ENCODE data around the gene CACNA1I.

Gene CACNA1I

GRCh38 chr22:39664485-39665200, 94.1 kb downstream of the CACNA1I start:
- Histone ChIP-seq H3K9ac (ENCODE audit: low read length) (no peak overlapping the region), H3K4me3 (ENCODE audit: low read length) (no peak overlapping the region), H3K9me3 (ENCODE audit: control insufficient read depth, low read length) (no peaks in the 10 kb centered on the region), H3K4me1 (ENCODE audit: control insufficient read depth, insufficient read depth, low read length) (peaks cover 21% of the 10 kb centered on the region), H3K27me3 (ENCODE audit: control insufficient read depth, insufficient read depth, low read length) (peaks cover 42% of the 10 kb centered on the region), H3K36me3 (ENCODE audit: control insufficient read depth, insufficient read depth, low read length) (no peaks in the 10 kb centered on the region)

DNA sequence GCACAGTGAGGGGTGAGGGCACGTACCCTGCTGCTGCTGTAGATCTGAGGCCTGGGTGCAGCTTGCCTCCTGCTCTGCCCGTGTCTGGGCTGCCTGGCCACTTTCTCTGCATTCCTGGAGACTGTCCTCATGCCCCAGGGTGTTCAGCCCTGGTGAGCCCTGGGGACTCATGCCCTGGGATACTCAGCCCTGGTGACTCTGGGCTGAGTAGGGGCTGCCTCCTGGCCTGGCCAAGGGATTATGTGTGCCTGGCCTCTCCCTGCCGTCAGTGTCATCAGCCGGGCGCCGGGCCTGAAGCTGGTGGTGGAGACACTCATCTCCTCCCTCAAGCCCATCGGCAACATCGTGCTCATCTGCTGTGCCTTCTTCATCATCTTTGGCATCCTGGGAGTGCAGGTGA, 94.7 kb downstream of the CACNA1I start:
- Histone ChIP-seq H3K9me3 (ENCODE audit: control insufficient read depth, low read length) (no peaks in the 10 kb centered on the region), H3K4me1 (ENCODE audit: control insufficient read depth, insufficient read depth, low read length) (peaks cover 21% of the 10 kb centered on the region), H3K36me3 (ENCODE audit: control insufficient read depth, insufficient read depth, low read length) (no peaks in the 10 kb centered on the region), H3K27me3 (ENCODE audit: control insufficient read depth, insufficient read depth, low read length) (peaks cover 42% of the 10 kb centered on the region), H3K4me3 (ENCODE audit: low read length) (no peak overlapping the region), H3K9ac (ENCODE audit: low read length) (no peak overlapping the region)

GRCh38 chr22:39665661-39666431, 95.3 kb downstream of the CACNA1I start:
- H3K4me3 ChIP-seq (ENCODE audit: low read length) = no peak overlapping the region
- no peaks in the 10 kb centered on the region for H3K36me3 ChIP-seq (ENCODE audit: control insufficient read depth, insufficient read depth, low read length)
- peaks cover 21% of the 10 kb centered on the region for H3K4me1 ChIP-seq (ENCODE audit: control insufficient read depth, insufficient read depth, low read length)
- no peaks in the 10 kb centered on the region for H3K9me3 ChIP-seq (ENCODE audit: control insufficient read depth, low read length)
- H3K9ac ChIP-seq (ENCODE audit: low read length) = no peak overlapping the region
- peaks cover 38% of the 10 kb centered on the region for H3K27me3 ChIP-seq (ENCODE audit: control insufficient read depth, insufficient read depth, low read length)

GRCh38 chr22:39666495-39666894, 95.9 kb downstream of the CACNA1I start:
- Histone ChIP-seq H3K9ac (ENCODE audit: low read length) (no peak overlapping the region), H3K4me1 (ENCODE audit: control insufficient read depth, insufficient read depth, low read length) (peaks cover 21% of the 10 kb centered on the region), H3K27me3 (ENCODE audit: control insufficient read depth, insufficient read depth, low read length) (peaks cover 32% of the 10 kb centered on the region), H3K9me3 (ENCODE audit: control insufficient read depth, low read length) (no peaks in the 10 kb centered on the region), H3K4me3 (ENCODE audit: low read length) (no peak overlapping the region), H3K36me3 (ENCODE audit: control insufficient read depth, insufficient read depth, low read length) (no peaks in the 10 kb centered on the region)

DNA sequence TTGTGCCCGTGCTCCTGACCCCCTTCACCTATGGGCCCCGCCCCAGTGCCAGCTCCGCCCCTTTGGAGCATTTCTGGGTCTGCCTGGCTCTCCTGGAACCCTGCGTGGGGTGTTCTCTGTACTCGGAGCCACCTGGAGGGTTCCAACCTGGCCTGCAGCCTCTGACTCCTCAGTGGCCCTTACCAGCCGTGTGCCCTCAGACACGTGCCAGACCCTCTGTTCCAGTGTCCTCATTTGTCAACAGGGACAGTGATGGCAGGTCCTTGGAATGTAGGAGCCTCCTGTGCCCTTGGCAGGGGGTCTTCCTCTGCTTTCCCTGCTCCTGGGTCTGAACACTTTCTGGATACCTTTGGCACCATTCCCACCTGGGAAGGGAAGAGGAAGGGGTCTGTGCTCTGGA, 96.4 kb downstream of the CACNA1I start:
- Histone ChIP-seq H3K4me1 (ENCODE audit: control insufficient read depth, insufficient read depth, low read length) (peaks cover 21% of the 10 kb centered on the region), H3K4me3 (ENCODE audit: low read length) (no peak overlapping the region), H3K9ac (ENCODE audit: low read length) (no peak overlapping the region), H3K9me3 (ENCODE audit: control insufficient read depth, low read length) (peaks cover 2% of the 10 kb centered on the region), H3K36me3 (ENCODE audit: control insufficient read depth, insufficient read depth, low read length) (no peaks in the 10 kb centered on the region), H3K27me3 (ENCODE audit: control insufficient read depth, insufficient read depth, low read length) (peaks cover 27% of the 10 kb centered on the region)

- H3K36me3 ChIP-seq (ENCODE audit: control insufficient read depth, insufficient read depth, low read length) = no peaks in the 10 kb centered on the region
- H3K4me1 ChIP-seq (ENCODE audit: control insufficient read depth, insufficient read depth, low read length) = no peaks in the 10 kb centered on the region
- H3K27me3 ChIP-seq (ENCODE audit: control insufficient read depth, insufficient read depth, low read length) = peaks cover 4% of the 10 kb centered on the region
- no peak overlapping the region for H3K4me3 ChIP-seq (ENCODE audit: low read length)
- H3K9me3 ChIP-seq (ENCODE audit: control insufficient read depth, low read length) = peaks cover 8% of the 10 kb centered on the region
- H3K9ac ChIP-seq (ENCODE audit: low read length) = no peak overlapping the region
Measured at GRCh38 chr22:39669432-39669831, 98.9 kb downstream of the CACNA1I start.

DNA sequence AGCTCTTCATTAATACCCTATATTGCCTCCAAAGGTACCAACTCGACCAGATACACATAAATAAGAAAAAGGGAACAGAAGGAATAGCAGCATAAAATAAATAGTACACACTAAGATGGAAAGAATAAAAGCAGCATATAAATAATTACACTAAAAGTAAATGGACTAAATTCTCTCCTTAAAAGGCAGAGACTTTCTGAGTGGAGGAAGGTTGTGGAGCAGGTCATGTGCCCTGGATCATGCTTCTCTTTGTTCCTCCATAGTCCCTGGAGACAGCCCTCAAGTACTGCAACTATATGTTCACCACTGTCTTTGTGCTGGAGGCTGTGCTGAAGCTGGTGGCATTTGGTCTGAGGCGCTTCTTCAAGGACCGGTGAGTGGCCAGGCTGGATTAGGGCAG, 101.4 kb downstream of the CACNA1I start:
- no peaks in the 10 kb centered on the region for H3K4me1 ChIP-seq (ENCODE audit: control insufficient read depth, insufficient read depth, low read length)
- H3K27me3 ChIP-seq (ENCODE audit: control insufficient read depth, insufficient read depth, low read length) = no peaks in the 10 kb centered on the region
- H3K9me3 ChIP-seq (ENCODE audit: control insufficient read depth, low read length) = peaks cover 8% of the 10 kb centered on the region
- H3K36me3 ChIP-seq (ENCODE audit: control insufficient read depth, insufficient read depth, low read length) = no peaks in the 10 kb centered on the region
- no peak overlapping the region for H3K9ac ChIP-seq (ENCODE audit: low read length)
- H3K4me3 ChIP-seq (ENCODE audit: low read length) = no peak overlapping the region

DNA sequence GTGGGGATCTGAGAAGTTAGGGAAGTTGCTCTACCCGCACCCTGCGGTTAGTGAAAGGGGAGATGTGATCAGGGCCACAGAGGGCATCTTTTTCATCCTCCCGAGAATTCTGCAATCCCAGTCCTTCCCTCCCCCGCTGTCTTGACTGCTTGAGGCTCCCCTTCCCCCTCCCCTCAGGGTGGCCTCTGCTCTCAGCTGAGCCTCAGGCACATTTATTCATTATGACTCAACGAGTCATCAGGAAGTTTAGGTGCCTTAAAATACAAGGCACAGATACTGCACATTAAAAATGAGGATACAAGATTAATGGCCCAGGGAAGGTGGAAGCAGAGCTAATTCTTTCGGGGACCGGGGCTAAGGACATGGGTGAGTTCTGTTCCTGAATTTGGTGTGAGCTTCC, 104.0 kb downstream of the CACNA1I start:
- Histone ChIP-seq H3K4me1 (ENCODE audit: control insufficient read depth, insufficient read depth, low read length) (no peaks in the 10 kb centered on the region), H3K27me3 (ENCODE audit: control insufficient read depth, insufficient read depth, low read length) (no peaks in the 10 kb centered on the region), H3K4me3 (ENCODE audit: low read length) (no peak overlapping the region), H3K9me3 (ENCODE audit: control insufficient read depth, low read length) (peaks cover 8% of the 10 kb centered on the region), H3K9ac (ENCODE audit: low read length) (no peak overlapping the region), H3K36me3 (ENCODE audit: control insufficient read depth, insufficient read depth, low read length) (no peaks in the 10 kb centered on the region)

GRCh38 chr22:39675947-39676346, 105.4 kb downstream of the CACNA1I start:
- Histone ChIP-seq H3K27me3 (ENCODE audit: control insufficient read depth, insufficient read depth, low read length) (no peaks in the 10 kb centered on the region), H3K4me3 (ENCODE audit: low read length) (no peak overlapping the region), H3K4me1 (ENCODE audit: control insufficient read depth, insufficient read depth, low read length) (no peaks in the 10 kb centered on the region), H3K36me3 (ENCODE audit: control insufficient read depth, insufficient read depth, low read length) (no peaks in the 10 kb centered on the region), H3K9ac (ENCODE audit: low read length) (no peak overlapping the region), H3K9me3 (ENCODE audit: control insufficient read depth, low read length) (peaks cover 8% of the 10 kb centered on the region)

DNA sequence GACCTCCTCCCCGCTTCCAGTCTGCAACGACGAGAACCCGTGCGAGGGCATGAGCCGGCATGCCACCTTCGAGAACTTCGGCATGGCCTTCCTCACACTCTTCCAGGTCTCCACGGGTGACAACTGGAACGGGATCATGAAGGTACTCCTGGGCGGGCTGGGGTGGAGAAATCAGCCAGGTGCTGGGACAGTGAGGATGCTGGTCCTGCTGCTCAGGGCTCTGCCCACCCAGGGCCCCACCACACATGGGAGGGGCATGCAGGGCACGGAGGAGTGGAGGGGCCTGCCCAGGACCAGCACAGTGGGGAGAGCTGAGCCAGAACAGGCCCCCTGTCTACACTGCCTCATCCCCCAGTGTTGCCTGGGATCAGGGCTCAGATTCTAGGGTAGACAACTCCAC, 107.4 kb downstream of the CACNA1I start:
- Histone ChIP-seq H3K4me1 (ENCODE audit: control insufficient read depth, insufficient read depth, low read length) (no peaks in the 10 kb centered on the region), H3K9me3 (ENCODE audit: control insufficient read depth, low read length) (no peaks in the 10 kb centered on the region), H3K4me3 (ENCODE audit: low read length) (no peak overlapping the region), H3K27me3 (ENCODE audit: control insufficient read depth, insufficient read depth, low read length) (no peaks in the 10 kb centered on the region), H3K36me3 (ENCODE audit: control insufficient read depth, insufficient read depth, low read length) (no peaks in the 10 kb centered on the region), H3K9ac (ENCODE audit: low read length) (no peak overlapping the region)

DNA sequence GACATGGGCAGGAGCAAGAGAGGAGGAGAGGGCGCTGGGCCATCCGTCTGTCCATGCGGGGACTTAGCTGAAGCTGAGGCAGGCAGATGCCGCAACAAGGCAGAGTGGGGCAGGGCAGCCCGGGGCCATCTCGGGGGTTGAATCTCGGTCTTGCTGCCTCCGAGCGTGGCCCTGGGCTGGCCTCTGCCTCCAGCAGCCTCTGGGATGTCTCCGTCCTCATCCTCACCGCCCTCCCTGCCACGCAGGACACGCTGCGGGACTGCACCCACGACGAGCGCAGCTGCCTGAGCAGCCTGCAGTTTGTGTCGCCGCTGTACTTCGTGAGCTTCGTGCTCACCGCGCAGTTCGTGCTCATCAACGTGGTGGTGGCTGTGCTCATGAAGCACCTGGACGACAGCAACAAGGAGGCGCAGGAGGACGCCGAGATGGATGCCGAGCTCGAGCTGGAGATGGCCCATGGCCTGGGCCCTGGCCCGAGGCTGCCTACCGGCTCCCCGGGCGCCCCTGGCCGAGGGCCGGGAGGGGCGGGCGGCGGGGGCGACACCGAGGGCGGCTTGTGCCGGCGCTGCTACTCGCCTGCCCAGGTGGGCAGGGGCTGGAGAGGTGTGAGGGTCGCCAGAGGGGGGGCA, 108.4 kb downstream of the CACNA1I start:
- no peaks in the 10 kb centered on the region for H3K36me3 ChIP-seq (ENCODE audit: control insufficient read depth, insufficient read depth, low read length)
- H3K9ac ChIP-seq (ENCODE audit: low read length) = no peak overlapping the region
- H3K27me3 ChIP-seq (ENCODE audit: control insufficient read depth, insufficient read depth, low read length) = peaks cover 3% of the 10 kb centered on the region

DNA sequence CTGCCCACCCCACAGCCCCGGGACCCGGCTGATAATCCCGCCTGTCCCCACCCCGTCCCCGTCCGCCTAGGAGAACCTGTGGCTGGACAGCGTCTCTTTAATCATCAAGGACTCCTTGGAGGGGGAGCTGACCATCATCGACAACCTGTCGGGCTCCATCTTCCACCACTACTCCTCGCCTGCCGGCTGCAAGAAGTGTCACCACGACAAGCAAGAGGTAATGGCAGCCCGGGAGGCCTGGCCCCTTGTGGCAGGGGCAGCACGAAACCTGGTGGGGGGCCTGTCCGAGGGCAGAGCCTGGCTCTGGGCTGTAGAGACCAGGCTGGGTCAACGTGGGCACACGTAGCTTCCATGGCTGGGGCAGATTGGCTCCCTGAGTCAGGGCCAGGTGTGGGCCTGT, 109.1 kb downstream of the CACNA1I start:
- no peaks in the 10 kb centered on the region for H3K9me3 ChIP-seq (ENCODE audit: control insufficient read depth, low read length)
- no peak overlapping the region for H3K4me3 ChIP-seq (ENCODE audit: low read length)
- no peaks in the 10 kb centered on the region for H3K4me1 ChIP-seq (ENCODE audit: control insufficient read depth, insufficient read depth, low read length)
- H3K9ac ChIP-seq (ENCODE audit: low read length) = no peak overlapping the region
- H3K27me3 ChIP-seq (ENCODE audit: control insufficient read depth, insufficient read depth, low read length) = peaks cover 9% of the 10 kb centered on the region
- no peaks in the 10 kb centered on the region for H3K36me3 ChIP-seq (ENCODE audit: control insufficient read depth, insufficient read depth, low read length)

More for the DNA sequence above, 108.4 kb downstream of the CACNA1I start:
- Histone ChIP-seq H3K4me1 (ENCODE audit: control insufficient read depth, insufficient read depth, low read length) (no peaks in the 10 kb centered on the region), H3K9me3 (ENCODE audit: control insufficient read depth, low read length) (no peaks in the 10 kb centered on the region), H3K4me3 (ENCODE audit: low read length) (no peak overlapping the region)

Data from mucosa of stomach (tissue), 1 donor.